PC-3 (cell line): Measurements from ENCODE around the gene SOX12.

Experiments
- EZH2 ChIP-seq: fragments of 300-600 bp; sonication (generic); IDR thresholded peaks from one replicate; pipeline ENCODE4 v1.6.1; 2017; ENCODE audit warnings: antibody characterized with exemption, mild to moderate bottlenecking, low read length; ENCODE audit not compliant: unreplicated experiment
- TF ChIP-seq, protein P1 (sequence below): fragments of 300-600 bp; sonication (generic); conservative IDR thresholded peaks from 2 replicates; pipeline ENCODE4 v1.5.1; 2017; ENCODE audit warnings: antibody characterized with exemption, low read depth, mild to moderate bottlenecking, low read length

DNA sequence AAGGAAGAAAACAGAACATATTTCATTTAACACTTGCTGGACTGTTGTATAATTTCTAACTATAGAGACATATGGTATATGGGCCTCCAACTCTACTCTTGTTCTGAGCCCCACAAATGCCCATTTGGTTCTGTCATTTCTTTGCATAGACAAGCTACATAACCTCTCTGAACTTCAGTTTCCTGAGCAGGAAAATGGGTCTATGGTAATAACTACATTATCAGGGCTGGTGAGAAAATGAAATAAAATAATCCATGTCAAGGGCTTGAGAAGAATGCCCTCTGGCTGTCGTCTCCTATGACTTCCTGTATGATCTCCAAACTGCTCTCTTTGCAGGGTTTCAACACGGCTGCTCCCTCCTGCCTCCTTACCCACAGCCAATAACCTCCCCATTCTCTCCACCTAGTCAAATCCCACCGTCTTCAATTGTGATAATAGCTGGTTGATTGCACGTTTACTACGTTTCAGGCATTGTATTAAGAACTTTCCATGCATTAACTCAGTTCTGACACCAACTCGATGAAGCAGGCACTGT, 16.0 kb upstream of the SOX12 start:
- TF ChIP-seq, protein P1, sequence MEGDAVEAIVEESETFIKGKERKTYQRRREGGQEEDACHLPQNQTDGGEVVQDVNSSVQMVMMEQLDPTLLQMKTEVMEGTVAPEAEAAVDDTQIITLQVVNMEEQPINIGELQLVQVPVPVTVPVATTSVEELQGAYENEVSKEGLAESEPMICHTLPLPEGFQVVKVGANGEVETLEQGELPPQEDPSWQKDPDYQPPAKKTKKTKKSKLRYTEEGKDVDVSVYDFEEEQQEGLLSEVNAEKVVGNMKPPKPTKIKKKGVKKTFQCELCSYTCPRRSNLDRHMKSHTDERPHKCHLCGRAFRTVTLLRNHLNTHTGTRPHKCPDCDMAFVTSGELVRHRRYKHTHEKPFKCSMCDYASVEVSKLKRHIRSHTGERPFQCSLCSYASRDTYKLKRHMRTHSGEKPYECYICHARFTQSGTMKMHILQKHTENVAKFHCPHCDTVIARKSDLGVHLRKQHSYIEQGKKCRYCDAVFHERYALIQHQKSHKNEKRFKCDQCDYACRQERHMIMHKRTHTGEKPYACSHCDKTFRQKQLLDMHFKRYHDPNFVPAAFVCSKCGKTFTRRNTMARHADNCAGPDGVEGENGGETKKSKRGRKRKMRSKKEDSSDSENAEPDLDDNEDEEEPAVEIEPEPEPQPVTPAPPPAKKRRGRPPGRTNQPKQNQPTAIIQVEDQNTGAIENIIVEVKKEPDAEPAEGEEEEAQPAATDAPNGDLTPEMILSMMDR: no peak
- TF ChIP-seq EZH2: no peak
